Choroid plexus epithelial cell (primary cell): ENCODE measurements around the gene MRTFA.
A peak's percentile ranks its signal among the peaks of the same experiment; 100 is the strongest.
"Not testable (repeated sequence)": the region's sequence is repeated elsewhere in the genome, so short reads cannot be mapped to it uniquely, and the experiment has no call there.

ENCODE experiments used
- DNase-seq: peaks from one replicate; pipeline ENCODE4 v3.0.0-alpha.2; 2010; ENCODE audit warnings: low read depth
- H3K4me3 ChIP-seq: 2 replicates; pipeline ENCODE4 v1.5.1; 2011; ENCODE audit warnings: low read depth, mild to moderate bottlenecking, control low read depth, low read length, moderate library complexity
- CTCF ChIP-seq: conservative IDR thresholded peaks from 2 replicates; pipeline ENCODE4 v1.5.1; 2011; ENCODE audit warnings: low read depth, mild to moderate bottlenecking, control low read depth, inconsistent platforms, low read length, moderate library complexity

MRTFA gene

GRCh38 chr22:40392618-40393017, 243.9 kb downstream of the MRTFA start:
- TF ChIP-seq CTCF: no peak
- DNase-seq: no peak
- no peak overlapping the region for H3K4me3 ChIP-seq

- no peak for DNase-seq
- no peak overlapping the region for H3K4me3 ChIP-seq
- no peak for TF ChIP-seq CTCF
Observed at GRCh38 chr22:40391417-40391816, 245.1 kb downstream of the MRTFA start.

GRCh38 chr22:40388231-40388630, 248.3 kb downstream of the MRTFA start:
- TF ChIP-seq CTCF: no peak
- H3K4me3 ChIP-seq: no peak overlapping the region
- DNase-seq: no peak

GRCh38 chr22:40387746-40388145, 248.8 kb downstream of the MRTFA start:
- no peak overlapping the region for H3K4me3 ChIP-seq
- DNase-seq: no peak
- TF ChIP-seq CTCF: no peak

- H3K4me3 ChIP-seq: no peak overlapping the region
- DNase-seq: no peak
- no peak for TF ChIP-seq CTCF
Observed at GRCh38 chr22:40385036-40385782, 251.3 kb downstream of the MRTFA start.

- TF ChIP-seq CTCF: no peak
- no peak overlapping the region for H3K4me3 ChIP-seq
- DNase-seq: peak; percentile 80
Observed at GRCh38 chr22:40383905-40384304, 252.6 kb downstream of the MRTFA start.

GRCh38 chr22:40381461-40381860, 255.1 kb downstream of the MRTFA start:
- no peak overlapping the region for H3K4me3 ChIP-seq
- TF ChIP-seq CTCF: no peak
- no peak for DNase-seq

GRCh38 chr22:40378448-40378847, 258.1 kb downstream of the MRTFA start:
- DNase-seq, H3K4me3 ChIP-seq: not testable (repeated sequence)
